ENCODE data around the gene TICAM1. TPM values are rescaled to one million over a fixed set of nuclear protein-coding genes. Genes with fewer than 3 reads are reported as not detected.

The TICAM1 gene
- total and polyA plus RNA-seq, 2 experiments from 2014 or later = 0.32 to 0.38 TPM

GRCh38 chr19:4873930-4874329, 42.4 kb upstream of the TICAM1 start:
- H3K4me2 ChIP-seq = no peak overlapping the region
- no peaks in the 10 kb centered on the region for H3K9me2 ChIP-seq (ENCODE audit: insufficient read depth)
- TF ChIP-seq ZNF331 (CRISPR knock-in tag; IDR thresholded peaks at IDR 0.05; ENCODE audit: low read depth) (no peak), EZH2 (IDR thresholded peaks at IDR 0.05; ENCODE audit: low read depth, unreplicated experiment) (no peak), ZNF114 (CRISPR knock-in tag; IDR thresholded peaks at IDR 0.05) (no peak), ZNF462 (CRISPR knock-in tag; IDR thresholded peaks at IDR 0.05) (no peak), CTCF (conservative IDR thresholded peaks at IDR 0.05; ENCODE audit: low read depth in 2 of 2) (no peak), JUNB (IDR thresholded peaks at IDR 0.05; ENCODE audit: unreplicated experiment) (no peak), REST (IDR thresholded peaks at IDR 0.05; ENCODE audit: unreplicated experiment) (no peak), EZH2phosphoT487 (IDR thresholded peaks at IDR 0.05; ENCODE audit: unreplicated experiment) (no peak), STAT1 (IDR thresholded peaks at IDR 0.05; ENCODE audit: unreplicated experiment) (no peak), ETS1 (IDR thresholded peaks at IDR 0.05) (no peak), CREB1 (CRISPR knock-in tag; IDR thresholded peaks at IDR 0.05; ENCODE audit: low read depth) (no peak), POLR2AphosphoS5 (IDR thresholded peaks at IDR 0.05; ENCODE audit: low read depth) (no peak), NANOG (IDR thresholded peaks at IDR 0.05; ENCODE audit: borderline replicate concordance) (no peak)
- H3K36me3 ChIP-seq (ENCODE audit: insufficient read depth) = no peaks in the 10 kb centered on the region
- 0 out of 2 replicates have a peak, but pooled peaks cover 2% of the 10 kb centered on the region for H4K20me1 ChIP-seq (replicated peaks; ENCODE audit: insufficient read depth)
- ATAC-seq (no peak), DNase-seq (ENCODE audit: low spot score) (no peak)
- H3K9me3 Mint-ChIP-seq = no peaks in the 10 kb centered on the region; the same call in 2 of the 3 replicates
- no peak overlapping the region for H2AFZ ChIP-seq
- no peaks in the 10 kb centered on the region for H3K79me2 ChIP-seq (replicated peaks; ENCODE audit: insufficient read depth)
- no peaks in the 10 kb centered on the region for H3F3A ChIP-seq (replicated peaks; ENCODE audit: low read depth)
- H3K4me3 ChIP-seq = no peak overlapping the region
- H3K27ac Mint-ChIP-seq = no peak overlapping the region
- peaks cover 9% of the 10 kb centered on the region; the same call in 1 of the 3 replicates for H3K4me1 Mint-ChIP-seq
- no peak overlapping the region for H3K4me3 Mint-ChIP-seq
- H3K27ac ChIP-seq (ENCODE audit: low read depth) = no peak overlapping the region
- no peaks in the 10 kb centered on the region for H3K36me3 Mint-ChIP-seq (ENCODE audit: low read depth)
- H3K27me3 Mint-ChIP-seq (ENCODE audit: insufficient read depth, low read depth, poor library complexity) = peaks cover 13% of the 10 kb centered on the region
- H3K27me3 ChIP-seq (ENCODE audit: insufficient read depth) = no peaks in the 10 kb centered on the region
- H3K4me1 ChIP-seq (ENCODE audit: insufficient read depth) = peaks cover 17% of the 10 kb centered on the region; the same call in 1 of the 2 replicates

All from GM23338 (cell line).